HCT116 (cell line): ENCODE data around the gene CALN1. TPM values are rescaled to one million over a fixed set of nuclear protein-coding genes. Genes with fewer than 3 reads are reported as not detected.

ENCODE experiments used
- ATAC-seq: fragments of 200-7000 bp; cut with Tn5 transposase; 2 replicates; pipeline ENCODE4 v1.9.1; 2020; ENCODE audit warnings: mild to moderate bottlenecking, moderate library complexity
- BruUV-seq: library from RNA; stranded (reverse); fragments of 400-500 nt; replicated peaks from 2 replicates; lab custom pipeline; 2021; lab: Mats Ljungman, UMichigan
- CTCF ChIA-PET: fragments of 300-600 bp; sonication (Branson Sonifier 250); formaldehyde crosslinking; loops from one replicate; lab custom pipeline; 2021; ENCODE audit warnings: antibody characterized with exemption; lab: Charles Lee
- POLR2A ChIA-PET: fragments of 300-600, 350-600 bp; sonication (Branson Sonifier 250); formaldehyde crosslinking; loops from one replicate; lab custom pipeline; 2021; ENCODE audit warnings: antibody characterized with exemption; lab: Charles Lee
- RAD21 ChIA-PET, 2 experiments: fragments of 300-600 bp; sonication (Branson Sonifier 250); formaldehyde crosslinking; loops; one replicate each; lab custom pipeline; 2023; ENCODE audit warnings: low total read pairs in 2 of 2; ENCODE audit not compliant: uncharacterized antibody in 2 of 2, unreplicated experiment in 2 of 2, low non-redundant PET in 1 of 2; lab: Charles Lee
- DNase-seq: peaks from one replicate; pipeline ENCODE4 v3.0.0-alpha.2; 2010; ENCODE audit warnings: low read depth, low spot score
- H2AFZ ChIP-seq: fragments of 200-600 bp; shearing (Covaris generic), sonication (generic); 2 replicates; pipeline ENCODE4 v1.6.1; 2017; ENCODE audit warnings: low read depth, mixed run types, mixed read lengths, antibody characterized with exemption, low read length; ENCODE audit not compliant: poor library complexity, severe bottlenecking
- H3K27ac ChIP-seq: 2 replicates; pipeline ENCODE4 v1.5.1; 2012; ENCODE audit warnings: low read depth, low read length
- H3K27me3 ChIP-seq: fragments of 200-600 bp; sonication (generic); 2 replicates; pipeline ENCODE4 v1.6.1; 2016; ENCODE audit warnings: mixed run types, low read length, mixed read lengths; ENCODE audit not compliant: insufficient read depth
- H3K36me3 ChIP-seq, 2 experiments: fragments of 200-500 bp in 1 of 2; fragments of 200-600 bp in 1 of 2; sonication (Bioruptor generic) in 1 of 2; sonication (generic) in 1 of 2; 2 replicates each; pipeline versions ENCODE4 v1.5.1 to v1.6.1; 2014 to 2016; ENCODE audit warnings: low read length in 2 of 2, inconsistent platforms in 1 of 2, mixed read lengths in 1 of 2, mixed run types in 1 of 2; ENCODE audit not compliant: insufficient read depth in 2 of 2, control insufficient read depth in 1 of 2
- H3K4me1 ChIP-seq, 2 experiments: fragments of 200-600 bp in 1 of 2; sonication (generic) in 1 of 2; 2 replicates each; pipeline versions ENCODE4 v1.5.1 to v1.6.1; 2012 to 2017; ENCODE audit warnings: low read length in 2 of 2, inconsistent platforms in 1 of 2, mild to moderate bottlenecking in 1 of 2, mixed read lengths in 1 of 2, mixed run types in 1 of 2, moderate library complexity in 1 of 2; ENCODE audit not compliant: insufficient read depth in 2 of 2, control insufficient read depth in 1 of 2
- H3K4me2 ChIP-seq: fragments of 200-600 bp; sonication (generic); 2 replicates; pipeline ENCODE4 v1.6.1; 2017; ENCODE audit warnings: mixed run types, low read length, mixed read lengths
- H3K4me3 ChIP-seq, 2 experiments: fragments of 200-600 bp in 1 of 2; sonication (generic) in 1 of 2; replicated peaks in 1 of 2; 2 replicates each; pipeline ENCODE4 v1.5.1; 2011 to 2016; ENCODE audit warnings: low read length in 2 of 2, control low read depth in 1 of 2, low read depth in 1 of 2, mild to moderate bottlenecking in 1 of 2, mixed read lengths in 1 of 2, mixed run types in 1 of 2
- H3K79me2 ChIP-seq: fragments of 200-600 bp; sonication (generic); 2 replicates; pipeline ENCODE4 v1.6.1; 2017; ENCODE audit warnings: mild to moderate bottlenecking, mixed run types, low read length, moderate library complexity, mixed read lengths; ENCODE audit not compliant: insufficient read depth
- H3K9ac ChIP-seq: fragments of 200-600 bp; sonication (generic); 2 replicates; pipeline ENCODE4 v1.6.1; 2016; ENCODE audit warnings: low read length, mixed read lengths
- H3K9me2 ChIP-seq: fragments of 200-600 bp; sonication (generic), shearing (Covaris generic); 2 replicates; pipeline ENCODE4 v1.6.1; 2017; ENCODE audit warnings: mixed run types, mild to moderate bottlenecking, moderate library complexity; ENCODE audit not compliant: insufficient read depth
- H3K9me3 ChIP-seq, 2 experiments: fragments of 200-500 bp in 1 of 2; fragments of 200-600 bp in 1 of 2; sonication (Bioruptor generic) in 1 of 2; sonication (generic) in 1 of 2; 2 replicates each; pipeline ENCODE4 v1.6.1; 2014 to 2017; ENCODE audit warnings: low read length in 2 of 2, mixed read lengths in 2 of 2, inconsistent platforms in 1 of 2, low read depth in 1 of 2, mild to moderate bottlenecking in 1 of 2, mixed run types in 1 of 2, moderate library complexity in 1 of 2; ENCODE audit not compliant: control insufficient read depth in 1 of 2, insufficient read depth in 1 of 2
- H4K20me1 ChIP-seq: fragments of 200-600 bp; sonication (generic), shearing (Covaris generic); 2 replicates; pipeline ENCODE4 v1.6.1; 2017; ENCODE audit warnings: mixed run types, mild to moderate bottlenecking, moderate library complexity; ENCODE audit not compliant: insufficient read depth
- ATF3 ChIP-seq: IDR thresholded peaks from 2 replicates; pipeline ENCODE4 v1.6.1; 2012
- CEBPB ChIP-seq: IDR thresholded peaks from 2 replicates; pipeline ENCODE4 v1.6.1; 2012; ENCODE audit warnings: low read depth
- CTCF ChIP-seq, 3 experiments: fragments of 200-600 bp in 1 of 3; sonication (generic) in 1 of 3; IDR thresholded peaks in 2 of 3; conservative IDR thresholded peaks in 1 of 3; 2 replicates each; pipeline ENCODE4 v1.5.1; 2012 to 2017; ENCODE audit warnings: low read depth in 2 of 3, low read length in 2 of 3, antibody characterized with exemption in 1 of 3, borderline replicate concordance in 1 of 3, control low read depth in 1 of 3, mild to moderate bottlenecking in 1 of 3, mixed read lengths in 1 of 3, mixed run types in 1 of 3, moderate library complexity in 1 of 3; ENCODE audit not compliant: insufficient read depth in 1 of 3
- ELF1 ChIP-seq: IDR thresholded peaks from 2 replicates; pipeline ENCODE4 v1.6.1; 2012; ENCODE audit warnings: low read depth, borderline replicate concordance
- EZH2 ChIP-seq: fragments of 200-600 bp; sonication (generic); IDR thresholded peaks from 2 replicates; pipeline ENCODE4 v1.6.1; 2017; ENCODE audit warnings: antibody characterized with exemption, mixed run types
- EZH2phosphoT487 ChIP-seq: fragments of 200-600 bp; IDR thresholded peaks from 2 replicates; pipeline ENCODE4 v1.6.1; 2018; ENCODE audit warnings: antibody characterized with exemption, borderline replicate concordance
- FOSL1 ChIP-seq: IDR thresholded peaks from 2 replicates; pipeline ENCODE4 v1.6.1; 2012; ENCODE audit warnings: low read depth
- JUND ChIP-seq: IDR thresholded peaks from 2 replicates; pipeline ENCODE4 v1.6.1; 2012
- MAX ChIP-seq: IDR thresholded peaks from 2 replicates; pipeline ENCODE4 v1.6.1; 2012
- POLR2A ChIP-seq: IDR thresholded peaks from 2 replicates; pipeline ENCODE4 v1.7.0; 2011; ENCODE audit warnings: borderline replicate concordance; ENCODE audit not compliant: insufficient read depth, insufficient read length; ENCODE audit errors: extremely low read depth
- POLR2AphosphoS5 ChIP-seq: IDR thresholded peaks from 2 replicates; pipeline ENCODE4 v1.6.1; 2011; ENCODE audit warnings: mild to moderate bottlenecking, low read depth, low read length, moderate library complexity
- RAD21 ChIP-seq: IDR thresholded peaks from 2 replicates; pipeline ENCODE4 v1.6.1; 2012; ENCODE audit warnings: low read depth, mild to moderate bottlenecking
- REST ChIP-seq: IDR thresholded peaks from 2 replicates; pipeline ENCODE4 v1.6.1; 2012; ENCODE audit warnings: low read depth
- SIN3A ChIP-seq: IDR thresholded peaks from 2 replicates; pipeline ENCODE4 v1.6.1; 2012; ENCODE audit warnings: low read depth
- SP1 ChIP-seq: IDR thresholded peaks from 2 replicates; pipeline ENCODE4 v1.6.1; 2012; ENCODE audit warnings: low read depth
- SRF ChIP-seq: IDR thresholded peaks from 2 replicates; pipeline ENCODE4 v1.6.1; 2012; ENCODE audit warnings: low read depth
- TCF7L2 ChIP-seq: IDR thresholded peaks from 2 replicates; pipeline ENCODE4 v1.7.0; 2011; ENCODE audit warnings: borderline replicate concordance, inconsistent platforms; ENCODE audit not compliant: insufficient read depth, insufficient read length; ENCODE audit errors: extremely low read depth
- YY1 ChIP-seq: IDR thresholded peaks from 2 replicates; pipeline ENCODE4 v1.6.1; 2011; ENCODE audit warnings: low read length, low read depth, moderate library complexity, mild to moderate bottlenecking; ENCODE audit not compliant: insufficient replicate concordance; ENCODE audit errors: extremely low read depth
- ZBTB33 ChIP-seq: IDR thresholded peaks from 2 replicates; pipeline ENCODE4 v1.6.1; 2011; ENCODE audit warnings: mild to moderate bottlenecking, low read length, moderate library complexity; ENCODE audit not compliant: insufficient replicate concordance; ENCODE audit errors: extremely low read depth
- ZNF274 ChIP-seq: fragments of 200-500 bp; sonication (Bioruptor generic); IDR thresholded peaks from 2 replicates; pipeline ENCODE4 v1.6.1; 2014; ENCODE audit warnings: mild to moderate bottlenecking, low read depth, low read length, inconsistent platforms
- intact Hi-C: fragments of 100-400 bp; cut with micrococcal nuclease; formaldehyde crosslinking; loops from 2 replicates; pipeline ENCODE4 v1.10.0; 2022
- total RNA-seq: library from RNA; stranded (reverse); gene quantifications from one replicate; pipeline ENCODE4 v1.2.1, GENCODE V29; 2021; ENCODE audit not compliant: unreplicated experiment

CALN1 gene
- total RNA-seq, 1 experiment from 2014 or later, result 0.17 TPM

GRCh38 chr7:71817916-71818315, 594.2 kb downstream of the CALN1 start:
- Histone ChIP-seq H3K4me1 (no peaks in the 10 kb centered on the region), H3K9ac (no peak overlapping the region), H3K9me2 (no peaks in the 10 kb centered on the region), H3K9me3 (peaks cover 4 to 7% of the 10 kb centered on the region in 2 experiments; a peak in 2 of 4 replicates), H3K79me2 (no peaks in the 10 kb centered on the region), H4K20me1 (no peaks in the 10 kb centered on the region), H3K4me2 (no peak overlapping the region), H2AFZ (no peak overlapping the region), H3K4me3 (no peak overlapping the region), H3K36me3 (no peaks in the 10 kb centered on the region), H3K27me3 (no peaks in the 10 kb centered on the region), H3K27ac (no peak overlapping the region)
- ChIA-PET CTCF (no interaction called here), POLR2A (no interaction called here), RAD21 (no interaction called here)
- BruUV-seq, result no TSS peak
- intact Hi-C loops, result no loop called here
- ATAC-seq, result no peak
- no peak for DNase-seq
- TF ChIP-seq FOSL1 (no peak), EZH2phosphoT487 (no peak), POLR2AphosphoS5 (no peak), EZH2 (no peak), ELF1 (no peak), YY1 (no peak), ZNF274 (no peak), CEBPB (no peak), POLR2A (no peak), CTCF (IDR thresholded peaks at IDR 0.05 in 2 of 3, conservative IDR thresholded peaks at IDR 0.05 in 1 of 3; ENCODE audit: borderline replicate concordance in 1 of 3, insufficient read depth in 1 of 3, low read depth in 2 of 3, low read length in 2 of 3) (no peak), SIN3A (no peak), ZBTB33 (no peak), MAX (no peak), TCF7L2 (no peak), SRF (no peak), REST (no peak), RAD21 (no peak), ATF3 (no peak), JUND (no peak), SP1 (no peak)
